A549 (cell line): ENCODE measurements around the gene LAMC3. TPM values are rescaled to one million over a fixed set of nuclear protein-coding genes. Genes with fewer than 3 reads are reported as not detected.

Experiments used
- ATAC-seq, 2 experiments: fragments of 200-7000 bp in 1 of 2; fragments of >200 bp in 1 of 2; cut with Nextera tagmentation in 1 of 2; cut with Tn5 transposase in 1 of 2; 3 replicates each; pipeline versions ENCODE4 v1.8.0 to v1.9.1; 2018 to 2020; ENCODE audit warnings: mild to moderate bottlenecking in 1 of 2, moderate library complexity in 1 of 2
- CTCF ChIA-PET: fragments of 300-600 bp; sonication (Branson Sonifier 250); formaldehyde crosslinking; extraction: SDS; loops from one replicate; lab custom pipeline; 2021; ENCODE audit warnings: antibody characterized with exemption, inconsistent platforms; lab: Yijun Ruan, JAX
- POLR2A ChIA-PET: fragments of 350-600 bp; formaldehyde crosslinking; extraction: SDS; loops from one replicate; lab custom pipeline; 2021; ENCODE audit warnings: antibody characterized with exemption, inconsistent platforms; lab: Yijun Ruan, JAX
- DNase-seq, 2 experiments: peaks; one replicate each; pipeline versions ENCODE4 v3.0.0 to v3.0.0-alpha.2; 2011 to 2016; ENCODE audit warnings: low read depth in 1 of 2, low spot score in 1 of 2
- FAIRE-seq: peaks from 2 replicates; lab custom pipeline; 2011; peaks lifted over from hg19 to GRCh38; lab: Jason Lieb, UNC
- H3K27ac ChIP-seq, 2 experiments: fragments of >200 bp; sonication (Bioruptor Twin); formaldehyde crosslinking; 3 replicates each; pipeline ENCODE4 v1.5.1; 2016 to 2017
- H3K4me1 ChIP-seq: fragments of >200 bp; sonication (Bioruptor Twin); formaldehyde crosslinking; 3 replicates; pipeline ENCODE4 v1.6.1; 2016
- H3K4me2 ChIP-seq: fragments of >200 bp; sonication (Bioruptor Twin); formaldehyde crosslinking; 3 replicates; pipeline ENCODE4 v1.6.1; 2016
- H3K4me3 ChIP-seq: fragments of >200 bp; sonication (Bioruptor Twin); formaldehyde crosslinking; 3 replicates; pipeline ENCODE4 v1.5.1; 2016
- H3K9me3 ChIP-seq: fragments of >200 bp; sonication (Bioruptor Twin); formaldehyde crosslinking; 3 replicates; pipeline ENCODE4 v1.6.1; 2016
- BHLHE40 ChIP-seq: IDR thresholded peaks from 2 replicates; pipeline ENCODE4 v1.6.1; 2012; ENCODE audit warnings: low read depth, low read length, inconsistent platforms
- CBX8 ChIP-seq: fragments of 200-600 bp; sonication (generic); IDR thresholded peaks from 2 replicates; pipeline ENCODE4 v1.6.1; 2016
- EP300 ChIP-seq, 2 experiments: fragments of >200 bp; sonication (Bioruptor Twin); formaldehyde crosslinking; IDR thresholded peaks; 2 replicates in 1 of 2; 3 replicates in 1 of 2; pipeline ENCODE4 v1.6.1; 2016 to 2017
- ESRRA ChIP-seq: fragments of 150-350 bp; IDR thresholded peaks from 2 replicates; pipeline ENCODE4 v1.6.1; 2014; ENCODE audit warnings: mild to moderate bottlenecking, low read length, borderline replicate concordance
- FOSB ChIP-seq: fragments of 250-450 bp; sonication (Bioruptor Pico); IDR thresholded peaks from 2 replicates; pipeline ENCODE4 v1.5.0; 2020; ENCODE audit warnings: mild to moderate bottlenecking, moderate library complexity
- FOXS1 ChIP-seq: fragments of 250-450 bp; sonication (Bioruptor Pico); IDR thresholded peaks from 2 replicates; pipeline ENCODE4 v1.5.0; 2020; ENCODE audit warnings: mild to moderate bottlenecking, moderate library complexity
- GATA3 ChIP-seq: IDR thresholded peaks from 2 replicates; pipeline ENCODE4 v1.6.1; 2012; ENCODE audit warnings: borderline replicate concordance
- HDAC2 ChIP-seq: fragments of 200-600 bp; sonication (generic); IDR thresholded peaks from 2 replicates; pipeline ENCODE4 v1.6.1; 2016
- HOXB13 ChIP-seq: fragments of 250-450 bp; sonication (Bioruptor Pico); IDR thresholded peaks from 2 replicates; pipeline ENCODE4 v1.5.0; 2020; ENCODE audit warnings: low read depth, mild to moderate bottlenecking, moderate library complexity
- JUN ChIP-seq, 2 experiments: fragments of >200 bp; sonication (Bioruptor Twin); formaldehyde crosslinking; IDR thresholded peaks; 2 replicates in 1 of 2; 3 replicates in 1 of 2; pipeline ENCODE4 v1.6.1; 2016 to 2017
- KDM1A ChIP-seq: fragments of 200-600 bp; sonication (generic); IDR thresholded peaks from 2 replicates; pipeline ENCODE4 v1.6.1; 2016; ENCODE audit warnings: low read depth, mild to moderate bottlenecking
- MAFK ChIP-seq: fragments of 450-650 bp; IDR thresholded peaks from 2 replicates; pipeline ENCODE4 v1.6.1; 2014; ENCODE audit not compliant: partially characterized antibody
- NFE2L2 ChIP-seq: fragments of 150-350 bp; conservative IDR thresholded peaks from 2 replicates; pipeline ENCODE4 v1.6.1; 2014; ENCODE audit warnings: low read length
- NR3C1 ChIP-seq: fragments of >200 bp; sonication (Bioruptor Twin); formaldehyde crosslinking; IDR thresholded peaks from 3 replicates; pipeline ENCODE4 v1.6.1; 2017
- PHF8 ChIP-seq: fragments of 200-600 bp; sonication (generic); IDR thresholded peaks from 2 replicates; pipeline ENCODE4 v1.6.1; 2016; ENCODE audit warnings: low read depth, mild to moderate bottlenecking, antibody characterized with exemption, moderate library complexity, borderline replicate concordance
- POLR2AphosphoS2 ChIP-seq: conservative IDR thresholded peaks from 2 replicates; pipeline ENCODE4 v1.6.1; 2012; ENCODE audit warnings: low read length, improper control_type of control experiment, inconsistent platforms
- RAD21 ChIP-seq, 2 experiments: fragments of >200 bp in 1 of 2; sonication (Bioruptor Twin) in 1 of 2; formaldehyde crosslinking in 1 of 2; IDR thresholded peaks in 1 of 2; conservative IDR thresholded peaks in 1 of 2; 2 replicates in 1 of 2; 3 replicates in 1 of 2; pipeline ENCODE4 v1.6.1; 2012 to 2018; ENCODE audit warnings: inconsistent platforms in 1 of 2
- RFX5 ChIP-seq: fragments of 450-650 bp; IDR thresholded peaks from 2 replicates; pipeline ENCODE4 v1.7.1; 2014; ENCODE audit warnings: antibody characterized with exemption, mild to moderate bottlenecking, moderate library complexity
- SMC3 ChIP-seq: fragments of >200 bp; sonication (Bioruptor Twin); formaldehyde crosslinking; IDR thresholded peaks from 3 replicates; pipeline ENCODE4 v1.6.1; 2018; ENCODE audit warnings: inconsistent platforms
- TP53 ChIP-seq: fragments of 250-450 bp; sonication (Bioruptor Pico); IDR thresholded peaks from 2 replicates; pipeline ENCODE4 v1.5.0; 2021; ENCODE audit warnings: mild to moderate bottlenecking, moderate library complexity
- ZSCAN20 ChIP-seq: fragments of 250-450 bp; sonication (Bioruptor Pico); IDR thresholded peaks from 2 replicates; pipeline ENCODE4 v1.8.0; 2022; ENCODE audit warnings: mild to moderate bottlenecking, moderate library complexity
- WGBS: methylation state at CpG from one replicate; pipeline ENCODE4 v1.1.6; 2017; ENCODE audit errors: missing lambda C conversion rate; 5-methylcytosine and 5-hydroxymethylcytosine counted together
- polyA plus RNA-seq, 4 experiments: library from polyadenylated mRNA; depleted of rRNA in 3 of 4; stranded (reverse); fragments of >200 nt; fragmentation: RNase III in 1 of 4; extraction: RNeasy Plus Mini Kit Qiagen cat#74134 plus additional on column Dnase treatment in 1 of 4; gene quantifications; 2 replicates in 3 of 4; 3 replicates in 1 of 4; pipeline ENCODE4 v1.2.3, GENCODE V29; 2011 to 2017
- TF ChIP-seq, protein P1 (sequence below): fragments of 250-450 bp; sonication (Bioruptor Pico); IDR thresholded peaks from 2 replicates; pipeline ENCODE4 v1.5.0; 2020; ENCODE audit warnings: low read depth, mild to moderate bottlenecking, moderate library complexity
- TF ChIP-seq, protein P2 (sequence below): fragments of 200-600 bp; sonication (generic); IDR thresholded peaks from 2 replicates; pipeline ENCODE4 v1.6.1; 2016; ENCODE audit warnings: antibody characterized with exemption, mild to moderate bottlenecking, moderate library complexity
- TF ChIP-seq, protein P3 (sequence below): fragments of >200 bp; sonication (Bioruptor Twin); formaldehyde crosslinking; IDR thresholded peaks from 3 replicates; pipeline ENCODE4 v1.5.1; 2016
- TF ChIP-seq, protein P4 (sequence below): fragments of 250-450 bp; sonication (Bioruptor Pico); IDR thresholded peaks from 2 replicates; pipeline ENCODE4 v1.5.0; 2021; ENCODE audit warnings: mild to moderate bottlenecking, moderate library complexity, borderline replicate concordance
- TF ChIP-seq, protein P5 (sequence below): fragments of >200 bp; sonication (Bioruptor Twin); formaldehyde crosslinking; IDR thresholded peaks from 2 replicates; pipeline ENCODE4 v1.6.1; 2016

LAMC3 gene
- polyA plus RNA-seq, 2 of the 4 experiments (the other 2 are of a cell fraction): 1.0 to 1.5 TPM

DNA sequence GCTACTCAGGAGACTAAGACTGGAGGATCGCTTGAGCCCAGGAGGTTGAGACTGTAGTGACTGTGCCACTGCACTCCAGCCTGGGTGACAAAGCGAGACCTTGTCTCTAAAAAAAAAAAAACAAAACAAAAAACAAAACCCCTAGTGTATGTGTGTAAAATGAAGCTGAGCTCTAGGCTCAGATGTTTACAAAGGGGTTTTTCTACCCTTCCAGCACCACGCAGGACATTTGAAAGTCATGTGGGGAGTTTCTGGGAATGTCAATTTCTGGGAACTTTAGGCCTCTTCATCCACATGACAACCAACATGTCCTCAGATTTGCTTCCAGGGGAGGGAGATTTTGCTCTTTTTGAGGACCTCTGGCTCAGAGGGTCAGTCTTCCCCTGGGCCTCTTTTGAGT is 44.9 kb downstream of the LAMC3 start (continued):
- TF ChIP-seq, protein P1, sequence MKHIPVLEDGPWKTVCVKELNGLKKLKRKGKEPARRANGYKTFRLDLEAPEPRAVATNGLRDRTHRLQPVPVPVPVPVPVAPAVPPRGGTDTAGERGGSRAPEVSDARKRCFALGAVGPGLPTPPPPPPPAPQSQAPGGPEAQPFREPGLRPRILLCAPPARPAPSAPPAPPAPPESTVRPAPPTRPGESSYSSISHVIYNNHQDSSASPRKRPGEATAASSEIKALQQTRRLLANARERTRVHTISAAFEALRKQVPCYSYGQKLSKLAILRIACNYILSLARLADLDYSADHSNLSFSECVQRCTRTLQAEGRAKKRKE (CRISPR knock-in tag): no peak
- TF ChIP-seq TP53 (no peak), HDAC2 (no peak), PHF8 (no peak)
- TF ChIP-seq, protein P2, sequence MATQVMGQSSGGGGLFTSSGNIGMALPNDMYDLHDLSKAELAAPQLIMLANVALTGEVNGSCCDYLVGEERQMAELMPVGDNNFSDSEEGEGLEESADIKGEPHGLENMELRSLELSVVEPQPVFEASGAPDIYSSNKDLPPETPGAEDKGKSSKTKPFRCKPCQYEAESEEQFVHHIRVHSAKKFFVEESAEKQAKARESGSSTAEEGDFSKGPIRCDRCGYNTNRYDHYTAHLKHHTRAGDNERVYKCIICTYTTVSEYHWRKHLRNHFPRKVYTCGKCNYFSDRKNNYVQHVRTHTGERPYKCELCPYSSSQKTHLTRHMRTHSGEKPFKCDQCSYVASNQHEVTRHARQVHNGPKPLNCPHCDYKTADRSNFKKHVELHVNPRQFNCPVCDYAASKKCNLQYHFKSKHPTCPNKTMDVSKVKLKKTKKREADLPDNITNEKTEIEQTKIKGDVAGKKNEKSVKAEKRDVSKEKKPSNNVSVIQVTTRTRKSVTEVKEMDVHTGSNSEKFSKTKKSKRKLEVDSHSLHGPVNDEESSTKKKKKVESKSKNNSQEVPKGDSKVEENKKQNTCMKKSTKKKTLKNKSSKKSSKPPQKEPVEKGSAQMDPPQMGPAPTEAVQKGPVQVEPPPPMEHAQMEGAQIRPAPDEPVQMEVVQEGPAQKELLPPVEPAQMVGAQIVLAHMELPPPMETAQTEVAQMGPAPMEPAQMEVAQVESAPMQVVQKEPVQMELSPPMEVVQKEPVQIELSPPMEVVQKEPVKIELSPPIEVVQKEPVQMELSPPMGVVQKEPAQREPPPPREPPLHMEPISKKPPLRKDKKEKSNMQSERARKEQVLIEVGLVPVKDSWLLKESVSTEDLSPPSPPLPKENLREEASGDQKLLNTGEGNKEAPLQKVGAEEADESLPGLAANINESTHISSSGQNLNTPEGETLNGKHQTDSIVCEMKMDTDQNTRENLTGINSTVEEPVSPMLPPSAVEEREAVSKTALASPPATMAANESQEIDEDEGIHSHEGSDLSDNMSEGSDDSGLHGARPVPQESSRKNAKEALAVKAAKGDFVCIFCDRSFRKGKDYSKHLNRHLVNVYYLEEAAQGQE: no peak
- TF ChIP-seq, protein P3, sequence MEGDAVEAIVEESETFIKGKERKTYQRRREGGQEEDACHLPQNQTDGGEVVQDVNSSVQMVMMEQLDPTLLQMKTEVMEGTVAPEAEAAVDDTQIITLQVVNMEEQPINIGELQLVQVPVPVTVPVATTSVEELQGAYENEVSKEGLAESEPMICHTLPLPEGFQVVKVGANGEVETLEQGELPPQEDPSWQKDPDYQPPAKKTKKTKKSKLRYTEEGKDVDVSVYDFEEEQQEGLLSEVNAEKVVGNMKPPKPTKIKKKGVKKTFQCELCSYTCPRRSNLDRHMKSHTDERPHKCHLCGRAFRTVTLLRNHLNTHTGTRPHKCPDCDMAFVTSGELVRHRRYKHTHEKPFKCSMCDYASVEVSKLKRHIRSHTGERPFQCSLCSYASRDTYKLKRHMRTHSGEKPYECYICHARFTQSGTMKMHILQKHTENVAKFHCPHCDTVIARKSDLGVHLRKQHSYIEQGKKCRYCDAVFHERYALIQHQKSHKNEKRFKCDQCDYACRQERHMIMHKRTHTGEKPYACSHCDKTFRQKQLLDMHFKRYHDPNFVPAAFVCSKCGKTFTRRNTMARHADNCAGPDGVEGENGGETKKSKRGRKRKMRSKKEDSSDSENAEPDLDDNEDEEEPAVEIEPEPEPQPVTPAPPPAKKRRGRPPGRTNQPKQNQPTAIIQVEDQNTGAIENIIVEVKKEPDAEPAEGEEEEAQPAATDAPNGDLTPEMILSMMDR: no peak

DNA sequence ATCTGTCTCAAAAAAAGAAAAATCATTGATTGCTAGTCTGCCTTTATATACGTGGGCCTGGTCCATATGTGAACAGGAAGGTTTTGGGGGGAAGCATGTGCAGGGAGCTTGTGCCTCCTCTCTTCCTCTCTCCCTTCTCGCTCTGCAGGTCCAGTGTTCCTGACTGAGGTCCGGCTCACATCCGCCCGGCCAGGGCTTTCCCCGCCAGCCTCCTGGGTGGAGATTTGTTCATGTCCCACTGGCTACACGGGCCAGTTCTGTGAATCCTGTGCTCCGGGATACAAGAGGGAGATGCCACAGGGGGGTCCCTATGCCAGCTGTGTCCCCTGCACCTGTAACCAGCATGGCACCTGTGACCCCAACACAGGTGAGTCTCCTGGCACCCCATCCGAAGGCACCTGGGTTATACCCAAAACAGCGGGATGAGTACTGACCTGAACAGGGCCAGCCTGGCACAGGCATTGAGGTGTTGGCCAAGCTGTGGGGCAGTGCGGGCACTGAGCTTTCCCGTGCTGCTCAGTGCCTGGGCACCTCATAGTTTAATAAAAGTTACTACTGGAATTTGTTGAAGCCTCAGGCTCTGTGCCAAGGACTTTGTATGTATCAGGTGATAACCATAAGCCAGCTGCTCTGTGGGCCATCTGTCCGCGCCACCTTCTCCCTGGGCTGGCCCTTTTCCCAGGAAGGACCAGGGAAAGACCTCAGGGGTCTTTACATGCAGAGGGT is 48.0 kb downstream of the LAMC3 start:
- no peaks in the 10 kb centered on the region for H3K9me3 ChIP-seq
- WGBS: 79% methylated on average over 14 of the region's 14 CpGs
- CTCF ChIA-PET: interaction anchor here (0.5 to 5.9 kb wide), 57 partner anchors 9 to 407 kb away, joined by 3 to 74 read pairs (median 4); partner anchors contain the start of genes AIF1L, EXOSC2 and NUP214
- no peak for FAIRE-seq
- no peak for TF ChIP-seq JUN (IDR thresholded peaks at IDR 0.05)
- no peak for TF ChIP-seq EP300 (IDR thresholded peaks at IDR 0.05)
- no peak for TF ChIP-seq HOXB13 (CRISPR knock-in tag)
- TF ChIP-seq FOSB (CRISPR knock-in tag): no peak
- TF ChIP-seq SMC3: no peak
- TF ChIP-seq, all 56 proteins: peak for 0
- Histone ChIP-seq H3K4me2 (no peak overlapping the region), H3K27ac (no peak overlapping the region), H3K4me1 (no peaks in the 10 kb centered on the region), H3K4me3 (no peak overlapping the region)
- POLR2A ChIA-PET: no interaction called here
- ATAC-seq (no peak), DNase-seq (no peak)

DNA sequence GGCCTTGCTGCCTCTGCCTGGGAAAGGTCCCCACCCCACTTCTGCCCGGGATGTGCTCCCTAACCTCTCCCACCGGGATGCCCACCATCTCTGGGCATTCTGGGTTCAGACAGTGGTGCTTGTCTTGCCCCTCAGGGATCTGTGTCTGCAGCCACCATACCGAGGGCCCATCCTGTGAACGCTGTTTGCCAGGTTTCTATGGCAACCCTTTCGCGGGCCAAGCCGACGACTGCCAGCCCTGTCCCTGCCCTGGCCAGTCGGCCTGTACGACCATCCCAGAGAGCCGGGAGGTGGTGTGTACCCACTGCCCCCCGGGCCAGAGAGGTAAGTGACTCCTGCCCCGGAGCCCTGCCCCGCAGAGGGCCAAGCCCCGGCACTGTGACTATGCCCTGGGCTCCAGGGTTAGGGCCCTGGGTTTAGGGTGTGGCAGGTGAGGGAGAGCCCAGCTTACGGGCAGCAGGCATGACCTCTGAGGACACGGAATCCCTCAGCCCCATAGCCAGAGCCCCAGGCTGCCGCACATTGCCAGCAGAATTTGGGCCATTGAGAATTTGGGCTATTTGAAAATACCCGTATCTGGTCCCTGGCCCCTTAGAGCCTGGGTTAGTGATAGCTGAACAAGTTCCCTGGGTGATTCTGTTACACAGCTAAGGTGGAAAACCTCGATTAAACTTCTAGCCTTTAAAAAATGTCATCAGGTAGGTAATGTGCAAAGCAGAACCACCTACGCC is 52.1 kb downstream of the LAMC3 start:
- FAIRE-seq (no peak), DNase-seq (no peak), ATAC-seq (no peak)
- ChIA-PET POLR2A (no interaction called here), CTCF (interaction anchor here (0.8 to 1.5 kb wide), 3 partner anchors 18 to 275 kb away, joined by 3 to 7 read pairs (median 3); no protein-coding TSS in a partner anchor)
- no peaks in the 10 kb centered on the region for H3K4me1 ChIP-seq
- no peak overlapping the region for H3K27ac ChIP-seq
- H3K4me3 ChIP-seq: no peak overlapping the region
- no peak overlapping the region for H3K4me2 ChIP-seq
- 74% methylated on average over 16 of the region's 21 CpGs for WGBS
- no peaks in the 10 kb centered on the region for H3K9me3 ChIP-seq
- TF ChIP-seq, protein P4, sequence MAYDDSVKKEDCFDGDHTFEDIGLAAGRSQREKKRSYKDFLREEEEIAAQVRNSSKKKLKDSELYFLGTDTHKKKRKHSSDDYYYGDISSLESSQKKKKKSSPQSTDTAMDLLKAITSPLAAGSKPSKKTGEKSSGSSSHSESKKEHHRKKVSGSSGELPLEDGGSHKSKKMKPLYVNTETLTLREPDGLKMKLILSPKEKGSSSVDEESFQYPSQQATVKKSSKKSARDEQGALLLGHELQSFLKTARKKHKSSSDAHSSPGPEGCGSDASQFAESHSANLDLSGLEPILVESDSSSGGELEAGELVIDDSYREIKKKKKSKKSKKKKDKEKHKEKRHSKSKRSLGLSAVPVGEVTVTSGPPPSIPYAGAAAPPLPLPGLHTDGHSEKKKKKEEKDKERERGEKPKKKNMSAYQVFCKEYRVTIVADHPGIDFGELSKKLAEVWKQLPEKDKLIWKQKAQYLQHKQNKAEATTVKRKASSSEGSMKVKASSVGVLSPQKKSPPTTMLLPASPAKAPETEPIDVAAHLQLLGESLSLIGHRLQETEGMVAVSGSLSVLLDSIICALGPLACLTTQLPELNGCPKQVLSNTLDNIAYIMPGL: no peak
- TF ChIP-seq KDM1A (no peak), ZSCAN20 (CRISPR knock-in tag) (no peak), ESRRA (no peak), POLR2AphosphoS2 (no peak), BHLHE40 (no peak), MAFK (no peak), FOXS1 (no peak), NR3C1 (no peak), RFX5 (no peak), HOXB13 (CRISPR knock-in tag) (no peak), GATA3 (no peak), CBX8 (no peak), RAD21 (conservative IDR thresholded peaks at IDR 0.05 in 1 of 2, IDR thresholded peaks at IDR 0.05 in 1 of 2) (no peak), NFE2L2 (no peak)
- TF ChIP-seq, protein P5, sequence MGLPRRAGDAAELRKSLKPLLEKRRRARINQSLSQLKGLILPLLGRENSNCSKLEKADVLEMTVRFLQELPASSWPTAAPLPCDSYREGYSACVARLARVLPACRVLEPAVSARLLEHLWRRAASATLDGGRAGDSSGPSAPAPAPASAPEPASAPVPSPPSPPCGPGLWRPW: no peak
